Measurements from ENCODE around the gene ECSIT.

ECSIT gene

DNA sequence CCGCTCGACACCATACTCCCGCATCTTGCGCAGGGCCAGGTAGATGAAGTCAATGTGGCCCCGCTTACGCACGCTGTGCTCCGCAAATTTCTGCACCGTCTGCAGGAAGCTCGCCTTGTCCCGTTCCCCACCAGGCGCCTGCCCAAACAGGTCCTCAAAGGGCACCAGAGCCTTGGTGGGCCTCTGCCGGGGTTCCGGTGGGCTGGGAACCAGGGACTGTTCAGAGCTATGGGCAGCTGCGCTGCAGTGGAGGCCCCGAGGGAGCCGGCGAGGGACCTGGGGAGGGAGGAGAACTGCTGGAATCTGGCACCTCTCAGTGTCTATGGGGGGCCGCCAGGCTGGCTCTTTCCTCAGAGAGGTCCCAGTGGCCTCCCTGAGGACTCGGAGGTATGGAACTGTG lies 15.0 kb downstream of the ECSIT start:
- H3K36me3 ChIP-seq (ENCODE audit: control insufficient read depth in 4 of 4, insufficient read depth in 4 of 4, low read length in 3 of 4) = peaks cover 11 to 41% (median 24%) of the 10 kb centered on the region in 4 experiments
- DNase-seq = no peak
- CTCF ChIA-PET = interaction anchor here (1.0 kb wide), 1 partner anchor 22 kb away, joined by 3 read pairs; no protein-coding TSS in a partner anchor
- H3K27me3 ChIP-seq (replicated peaks in 2 of 5; ENCODE audit: control insufficient read depth in 4 of 5, insufficient read depth in 5 of 5, low read length in 4 of 5) = no peaks in the 10 kb centered on the region
- no peaks in the 10 kb centered on the region for H3K4me1 ChIP-seq (ENCODE audit: control extremely low read depth in 1 of 4, control insufficient read depth in 4 of 4, insufficient read depth in 4 of 4, low read length in 3 of 4)
- 97% methylated on average over 17 of the region's 20 CpGs for WGBS (ENCODE audit: insufficient coverage)
- no peak overlapping the region for H3K4me3 ChIP-seq (ENCODE audit: control insufficient read depth in 1 of 7, extremely low read depth in 1 of 7, insufficient read depth in 4 of 7, low read depth in 2 of 7, low read length in 6 of 7)
- no peak overlapping the region for H3K27ac ChIP-seq (ENCODE audit: insufficient read depth in 1 of 2, low read depth in 1 of 2, low read length in 2 of 2, poor library complexity in 1 of 2, severe bottlenecking in 2 of 2)
- H3K9me3 ChIP-seq (ENCODE audit: control extremely low read depth in 1 of 5, control insufficient read depth in 4 of 5, insufficient read depth in 2 of 5, low read depth in 1 of 5, low read length in 4 of 5) = no peaks in the 10 kb centered on the region
- POLR2A ChIA-PET = no interaction called here

DNA sequence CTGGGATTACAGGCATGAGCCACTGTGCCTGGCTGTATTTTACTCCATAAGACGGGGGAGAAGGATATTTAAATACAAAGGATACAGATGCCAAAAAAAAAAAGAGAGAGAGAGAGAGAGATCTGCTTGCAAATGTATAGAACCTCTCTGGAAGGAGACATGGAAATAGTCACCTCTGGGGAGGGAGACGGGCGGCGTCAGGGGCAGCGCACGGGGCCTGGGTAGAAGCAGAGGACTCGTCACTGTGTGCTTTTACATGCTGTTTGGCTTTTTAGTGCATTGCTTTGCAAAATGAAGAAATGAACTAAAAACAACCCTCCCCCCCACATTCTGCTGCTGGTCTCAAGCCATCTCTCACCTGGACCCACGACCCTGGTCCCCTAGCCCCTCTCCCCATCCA lies 18.5 kb downstream of the ECSIT start:
- Histone ChIP-seq H3K9me3 (ENCODE audit: control extremely low read depth in 1 of 5, control insufficient read depth in 4 of 5, insufficient read depth in 2 of 5, low read depth in 1 of 5, low read length in 4 of 5) (no peaks in the 10 kb centered on the region), H3K4me3 (ENCODE audit: control insufficient read depth in 1 of 7, extremely low read depth in 1 of 7, insufficient read depth in 4 of 7, low read depth in 2 of 7, low read length in 6 of 7) (no peak overlapping the region), H3K36me3 (ENCODE audit: control insufficient read depth in 4 of 4, insufficient read depth in 4 of 4, low read length in 3 of 4) (peaks cover 8 to 26% (median 15%) of the 10 kb centered on the region in 4 experiments), H3K27ac (ENCODE audit: insufficient read depth in 1 of 2, low read depth in 1 of 2, low read length in 2 of 2, poor library complexity in 1 of 2, severe bottlenecking in 2 of 2) (no peak overlapping the region), H3K27me3 (replicated peaks in 2 of 5; ENCODE audit: control insufficient read depth in 4 of 5, insufficient read depth in 5 of 5, low read length in 4 of 5) (no peaks in the 10 kb centered on the region), H3K4me1 (ENCODE audit: control extremely low read depth in 1 of 4, control insufficient read depth in 4 of 4, insufficient read depth in 4 of 4, low read length in 3 of 4) (peaks cover 0 to 12% (median 10%) of the 10 kb centered on the region in 4 experiments)
- WGBS (ENCODE audit: insufficient coverage) = 97% methylated on average over 6 of the region's 8 CpGs
- no peak for DNase-seq
- ChIA-PET POLR2A (no interaction called here), CTCF (no interaction called here)

DNA sequence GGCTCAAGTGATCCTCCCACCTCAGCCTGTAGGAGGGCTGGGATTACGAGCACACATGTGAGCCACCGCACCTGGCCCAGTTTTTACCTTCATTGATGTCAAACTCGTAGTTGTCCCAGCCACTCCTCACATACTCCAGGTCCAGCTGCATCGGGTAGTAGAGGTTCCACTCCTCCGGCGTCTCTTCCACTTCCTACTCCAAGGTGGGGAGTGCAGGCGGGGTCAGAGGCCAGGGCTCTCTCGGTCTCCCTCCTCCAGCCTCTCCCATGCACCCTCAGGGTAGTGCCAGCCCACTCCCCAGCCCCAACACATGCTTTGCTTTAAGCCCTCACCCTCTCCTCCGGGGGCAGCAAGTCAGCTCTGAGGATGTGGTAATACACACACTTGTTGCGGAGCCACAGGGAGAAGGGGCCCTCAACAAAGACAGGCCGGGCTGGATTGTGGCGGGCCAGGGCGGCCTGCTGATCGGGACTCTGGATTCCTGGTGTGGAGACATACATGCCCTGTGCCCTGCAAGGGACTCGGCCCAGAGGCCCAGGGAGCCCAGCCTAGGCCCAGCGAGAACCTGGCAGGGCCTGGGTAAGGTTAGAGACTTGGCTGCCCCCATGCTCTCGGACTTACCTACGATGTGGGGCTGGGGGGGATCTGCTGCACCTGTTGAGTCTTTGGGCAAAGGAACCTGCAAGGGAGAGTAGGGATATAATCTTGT lies 21.4 kb downstream of the ECSIT start:
- DNase-seq = no peak
- Histone ChIP-seq H3K36me3 (ENCODE audit: control insufficient read depth in 4 of 4, insufficient read depth in 4 of 4, low read length in 3 of 4) (peaks cover 6 to 12% (median 6%) of the 10 kb centered on the region in 4 experiments), H3K27me3 (replicated peaks in 2 of 5; ENCODE audit: control insufficient read depth in 4 of 5, insufficient read depth in 5 of 5, low read length in 4 of 5) (no peaks in the 10 kb centered on the region), H3K4me1 (ENCODE audit: control extremely low read depth in 1 of 4, control insufficient read depth in 4 of 4, insufficient read depth in 4 of 4, low read length in 3 of 4) (peaks cover 0 to 16% (median 15%) of the 10 kb centered on the region in 4 experiments), H3K4me3 (ENCODE audit: control insufficient read depth in 1 of 7, extremely low read depth in 1 of 7, insufficient read depth in 4 of 7, low read depth in 2 of 7, low read length in 6 of 7) (no peak overlapping the region), H3K27ac (ENCODE audit: insufficient read depth in 1 of 2, low read depth in 1 of 2, low read length in 2 of 2, poor library complexity in 1 of 2, severe bottlenecking in 2 of 2) (no peak overlapping the region), H3K9me3 (ENCODE audit: control extremely low read depth in 1 of 5, control insufficient read depth in 4 of 5, insufficient read depth in 2 of 5, low read depth in 1 of 5, low read length in 4 of 5) (no peaks in the 10 kb centered on the region)
- POLR2A ChIA-PET = interaction anchor here (0.6 kb wide), 1 partner anchor 1588 kb away, joined by 3 read pairs; no protein-coding TSS in a partner anchor
- 98% methylated on average over 17 of the region's 18 CpGs for WGBS (ENCODE audit: insufficient coverage)
- CTCF ChIA-PET = no interaction called here

DNA sequence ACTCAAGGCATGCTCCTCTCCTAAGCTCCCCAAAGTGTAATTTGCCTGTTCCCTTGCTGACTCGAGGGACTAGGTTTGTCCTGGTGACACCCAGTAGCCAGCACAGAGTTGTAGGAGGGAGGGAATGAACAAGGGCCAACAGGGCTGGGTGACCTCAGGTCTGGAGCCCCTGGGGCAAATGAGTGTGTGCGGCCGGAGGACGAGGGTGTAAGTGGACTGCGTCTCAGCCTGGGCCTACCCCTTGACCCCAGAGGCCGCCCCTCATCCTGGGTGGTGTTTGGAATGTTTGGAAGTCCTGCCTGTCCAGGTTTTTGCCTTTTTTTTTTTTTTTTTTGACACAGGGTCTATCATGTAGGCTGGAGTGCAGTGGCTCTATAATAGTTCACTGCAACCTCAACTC lies 22.0 kb downstream of the ECSIT start:
- H3K4me1 ChIP-seq (ENCODE audit: control extremely low read depth in 1 of 4, control insufficient read depth in 4 of 4, insufficient read depth in 4 of 4, low read length in 3 of 4) = peaks cover 0 to 16% (median 15%) of the 10 kb centered on the region in 4 experiments
- CTCF ChIA-PET = no interaction called here
- H3K27ac ChIP-seq (ENCODE audit: insufficient read depth in 1 of 2, low read depth in 1 of 2, low read length in 2 of 2, poor library complexity in 1 of 2, severe bottlenecking in 2 of 2) = no peak overlapping the region
- no peaks in the 10 kb centered on the region for H3K27me3 ChIP-seq (replicated peaks in 2 of 5; ENCODE audit: control insufficient read depth in 4 of 5, insufficient read depth in 5 of 5, low read length in 4 of 5)
- H3K9me3 ChIP-seq (ENCODE audit: control extremely low read depth in 1 of 5, control insufficient read depth in 4 of 5, insufficient read depth in 2 of 5, low read depth in 1 of 5, low read length in 4 of 5) = no peaks in the 10 kb centered on the region
- H3K36me3 ChIP-seq (ENCODE audit: control insufficient read depth in 4 of 4, insufficient read depth in 4 of 4, low read length in 3 of 4) = peaks cover 3 to 8% (median 6%) of the 10 kb centered on the region in 4 experiments
- POLR2A ChIA-PET = interaction anchor here (0.6 kb wide), 1 partner anchor 1589 kb away, joined by 3 read pairs; no protein-coding TSS in a partner anchor
- no peak overlapping the region for H3K4me3 ChIP-seq (ENCODE audit: control insufficient read depth in 1 of 7, extremely low read depth in 1 of 7, insufficient read depth in 4 of 7, low read depth in 2 of 7, low read length in 6 of 7)
- DNase-seq = no peak
- WGBS (ENCODE audit: insufficient coverage) = 100% methylated on average over 6 of the region's 6 CpGs

DNA sequence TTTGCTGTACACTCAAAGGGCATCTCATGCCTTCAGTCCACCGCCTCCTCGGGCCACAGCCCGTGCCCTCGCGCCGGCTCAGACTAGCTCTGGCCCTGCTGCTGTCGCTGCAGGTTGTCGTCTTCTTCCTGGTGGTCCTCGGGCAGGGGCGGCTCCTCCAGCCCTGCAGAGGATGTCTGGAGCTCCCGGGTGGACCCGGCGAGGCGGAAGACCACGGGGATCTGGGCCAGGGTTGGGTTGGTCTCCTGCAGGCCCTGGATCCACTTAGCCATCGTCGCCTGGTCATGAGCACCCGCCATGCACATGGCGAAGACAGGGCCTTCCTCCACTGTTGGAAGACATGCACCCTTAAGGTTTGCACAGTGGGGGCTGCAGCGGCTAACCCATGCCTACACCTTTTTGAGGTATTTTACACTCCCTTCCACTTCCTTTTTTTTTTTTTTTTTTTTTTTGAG lies 22.8 kb downstream of the ECSIT start:
- CTCF ChIA-PET = no interaction called here
- 29% methylated on average over 19 of the region's 20 CpGs for WGBS (ENCODE audit: insufficient coverage)

DNA sequence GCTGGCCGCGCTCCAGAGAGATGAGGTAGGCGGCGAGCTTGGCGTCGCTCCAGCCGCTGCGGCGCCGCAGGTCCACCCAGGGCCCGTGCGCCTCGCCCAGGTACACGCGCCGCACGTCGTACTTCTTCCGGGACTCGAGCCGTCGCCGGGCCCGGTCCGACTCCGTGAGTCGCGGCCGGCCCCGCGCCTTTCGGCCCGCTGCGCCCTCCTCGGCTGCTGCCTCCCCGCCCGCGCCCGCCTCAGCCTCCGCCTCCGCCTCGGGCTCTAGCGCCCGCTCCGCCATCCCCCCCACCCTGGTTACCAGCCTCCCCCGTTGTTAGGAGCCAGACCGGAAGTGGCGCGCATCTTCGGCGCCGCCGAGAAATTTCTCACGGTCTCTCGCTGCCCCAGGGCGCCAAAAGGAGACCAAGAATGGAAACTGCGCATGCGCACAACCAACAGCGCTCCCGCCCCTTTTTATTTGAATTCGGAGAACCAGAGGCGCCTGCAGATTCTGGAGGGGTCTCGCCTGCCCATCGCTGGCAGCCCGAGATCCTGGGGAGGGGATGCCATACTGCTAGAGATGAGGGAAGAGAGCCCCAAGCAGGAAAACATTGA lies 23.3 kb downstream of the ECSIT start, which contains the start of gene ZNF653:
Gene ZNF653 (minus strand): TSS at position 336 of the 597 bp plus-strand sequence. CDS start 53 bp downstream, at position 283.
- Histone ChIP-seq H3K27ac (ENCODE audit: insufficient read depth in 1 of 2, low read depth in 1 of 2, low read length in 2 of 2, poor library complexity in 1 of 2, severe bottlenecking in 2 of 2) (peak within 1 kb of the TSS; percentile 58 to 93), H3K27me3 (replicated peaks in 2 of 5; ENCODE audit: control insufficient read depth in 4 of 5, insufficient read depth in 5 of 5, low read length in 4 of 5) (no peaks in the 10 kb centered on the region), H3K36me3 (ENCODE audit: control insufficient read depth in 4 of 4, insufficient read depth in 4 of 4, low read length in 3 of 4) (peaks cover 0 to 3% (median 0%) of the 10 kb centered on the region in 4 experiments), H3K4me3 (ENCODE audit: control insufficient read depth in 1 of 7, extremely low read depth in 1 of 7, insufficient read depth in 4 of 7, low read depth in 2 of 7, low read length in 6 of 7) (peak within 1 kb of the TSS; percentile 73 to 89 (median 81)), H3K4me1 (ENCODE audit: control extremely low read depth in 1 of 4, control insufficient read depth in 4 of 4, insufficient read depth in 4 of 4, low read length in 3 of 4) (peaks cover 0 to 16% (median 15%) of the 10 kb centered on the region in 4 experiments), H3K9me3 (ENCODE audit: control extremely low read depth in 1 of 5, control insufficient read depth in 4 of 5, insufficient read depth in 2 of 5, low read depth in 1 of 5, low read length in 4 of 5) (no peaks in the 10 kb centered on the region)
- ChIA-PET CTCF (no interaction called here), POLR2A (interaction anchor here (1.0 kb wide), 1 partner anchor 62 kb away, joined by 3 read pairs; no protein-coding TSS in a partner anchor)
- peak; percentile 94 to 98 (median 96) for DNase-seq
- WGBS (ENCODE audit: insufficient coverage) = under 1% methylated on average over 43 of the region's 65 CpGs

More for the DNA sequence above, 22.8 kb downstream of the ECSIT start:
- POLR2A ChIA-PET = interaction anchor here (1.0 kb wide), 1 partner anchor 62 kb away, joined by 3 read pairs; no protein-coding TSS in a partner anchor
- peak in 1 of 3 donors; percentile 50 for DNase-seq
- H3K27me3 ChIP-seq (replicated peaks in 2 of 5; ENCODE audit: control insufficient read depth in 4 of 5, insufficient read depth in 5 of 5, low read length in 4 of 5) = no peaks in the 10 kb centered on the region
- peaks cover 0 to 16% (median 15%) of the 10 kb centered on the region in 4 experiments for H3K4me1 ChIP-seq (ENCODE audit: control extremely low read depth in 1 of 4, control insufficient read depth in 4 of 4, insufficient read depth in 4 of 4, low read length in 3 of 4)
- H3K27ac ChIP-seq (ENCODE audit: insufficient read depth in 1 of 2, low read depth in 1 of 2, low read length in 2 of 2, poor library complexity in 1 of 2, severe bottlenecking in 2 of 2) = peak overlapping the region; percentile 58 to 93
- H3K9me3 ChIP-seq (ENCODE audit: control extremely low read depth in 1 of 5, control insufficient read depth in 4 of 5, insufficient read depth in 2 of 5, low read depth in 1 of 5, low read length in 4 of 5) = no peaks in the 10 kb centered on the region
- H3K36me3 ChIP-seq (ENCODE audit: control insufficient read depth in 4 of 4, insufficient read depth in 4 of 4, low read length in 3 of 4) = peaks cover under 1 to 6% (median 3%) of the 10 kb centered on the region in 4 experiments
- peak overlapping the region; percentile 73 to 89 (median 81) for H3K4me3 ChIP-seq (ENCODE audit: control insufficient read depth in 1 of 7, extremely low read depth in 1 of 7, insufficient read depth in 4 of 7, low read depth in 2 of 7, low read length in 6 of 7)
